ENCODE data around the gene ITPRIPL2. TPM values are rescaled to one million over a fixed set of nuclear protein-coding genes. Genes with fewer than 3 reads are reported as not detected.
A peak's percentile ranks its signal among the peaks of the same experiment; 100 is the strongest.

ITPRIPL2 gene
- total RNA-seq, 2 experiments from 2014 or later: not detected

GRCh38 chr16:19130852-19131824 lies 17.4 kb downstream of the ITPRIPL2 start:
- Histone ChIP-seq H2AFZ (ENCODE audit: low read length) (peak overlapping the region; percentile 97), H3K9me2 (ENCODE audit: insufficient read depth, low read length) (no peaks in the 10 kb centered on the region), H4K20me1 (ENCODE audit: insufficient read depth, low read length) (no peaks in the 10 kb centered on the region), H3K27ac (ENCODE audit: low read depth, low read length, poor library complexity, severe bottlenecking) (no peak overlapping the region), H3K4me2 (ENCODE audit: low read length) (peak overlapping the region; percentile 46), H3K4me1 (ENCODE audit: insufficient read depth, low read length, poor library complexity, severe bottlenecking) (peaks cover 11% of the 10 kb centered on the region), H3K9me3 (ENCODE audit: low read length) (0 out of 2 replicates have a peak, but pooled peaks cover 10% of the 10 kb centered on the region), H3K36me3 (ENCODE audit: insufficient read depth, low read length) (no peaks in the 10 kb centered on the region), H3K79me2 (ENCODE audit: insufficient read depth, low read depth, low read length) (no peaks in the 10 kb centered on the region), H3K4me3 (ENCODE audit: low read depth, low read length, poor library complexity, severe bottlenecking) (peak overlapping the region; percentile 9)
- CTCF ChIA-PET (ENCODE audit: unreplicated experiment): no interaction called here
- no TSS peak for BruUV-seq (replicated peaks)
- no peak for TF ChIP-seq CTCF (conservative IDR thresholded peaks at IDR 0.05; ENCODE audit: low read length)
- no peak for TF ChIP-seq EZH2phosphoT487 (IDR thresholded peaks at IDR 0.05; ENCODE audit: borderline replicate concordance, low read depth, low read length)
- POLR2A ChIA-PET: interaction anchor here (1.1 kb wide), 1 partner anchor 12 kb away, joined by 8 read pairs; no protein-coding TSS in a partner anchor
- intact Hi-C loops (cut with micrococcal nuclease; ENCODE audit: unreplicated experiment): no loop called here
- peak; percentile 37 for DNase-seq (ENCODE audit: low spot score)

- ChIA-PET POLR2A (interaction anchor here (1.1 kb wide), 1 partner anchor 13 kb away, joined by 8 read pairs; no protein-coding TSS in a partner anchor), CTCF (ENCODE audit: unreplicated experiment) (no interaction called here)
- Histone ChIP-seq H4K20me1 (ENCODE audit: insufficient read depth, low read length) (no peaks in the 10 kb centered on the region), H3K27ac (ENCODE audit: low read depth, low read length, poor library complexity, severe bottlenecking) (no peak overlapping the region), H3K4me1 (ENCODE audit: insufficient read depth, low read length, poor library complexity, severe bottlenecking) (peaks cover 11% of the 10 kb centered on the region), H3K4me3 (ENCODE audit: low read depth, low read length, poor library complexity, severe bottlenecking) (no peak overlapping the region), H3K4me2 (ENCODE audit: low read length) (no peak overlapping the region), H3K79me2 (ENCODE audit: insufficient read depth, low read depth, low read length) (no peaks in the 10 kb centered on the region), H3K36me3 (ENCODE audit: insufficient read depth, low read length) (no peaks in the 10 kb centered on the region), H3K9me2 (ENCODE audit: insufficient read depth, low read length) (no peaks in the 10 kb centered on the region), H2AFZ (ENCODE audit: low read length) (peak overlapping the region; percentile 97; the same call in 1 of the 2 replicates), H3K9me3 (ENCODE audit: low read length) (0 out of 2 replicates have a peak, but pooled peaks cover 3% of the 10 kb centered on the region)
- DNase-seq (ENCODE audit: low spot score): no peak
- BruUV-seq (replicated peaks): no TSS peak
- TF ChIP-seq CTCF (conservative IDR thresholded peaks at IDR 0.05; ENCODE audit: low read length): no peak
- intact Hi-C loops (cut with micrococcal nuclease; ENCODE audit: unreplicated experiment): no loop called here
These were observed 18.1 kb downstream of the ITPRIPL2 start for GRCh38 chr16:19131825-19132218.

DNA sequence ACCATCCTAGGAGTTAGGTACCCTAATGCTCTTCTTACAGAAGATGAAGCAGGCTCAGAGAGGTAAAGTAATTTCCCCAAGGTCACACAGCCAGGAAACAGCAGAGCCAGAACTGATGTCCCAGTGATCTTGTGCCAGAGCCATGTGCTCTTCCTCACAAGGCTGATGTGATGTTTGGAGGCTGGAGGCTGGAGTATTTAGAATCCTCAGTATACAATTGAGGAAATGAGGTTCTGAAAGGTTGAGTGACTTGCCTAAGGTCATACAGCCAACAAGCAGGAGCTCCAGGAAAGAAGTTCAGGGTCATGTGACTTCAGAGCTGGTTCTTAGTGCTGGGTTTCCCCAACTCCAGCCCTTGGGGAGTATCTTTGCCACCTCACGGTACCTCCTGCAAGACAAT lies 18.5 kb downstream of the ITPRIPL2 start:
- no TSS peak for BruUV-seq (replicated peaks)
- peaks cover 11% of the 10 kb centered on the region for H3K4me1 ChIP-seq (ENCODE audit: insufficient read depth, low read length, poor library complexity, severe bottlenecking)
- DNase-seq (ENCODE audit: low spot score): no peak

More for the DNA sequence above, 18.5 kb downstream of the ITPRIPL2 start:
- intact Hi-C loops (cut with micrococcal nuclease; ENCODE audit: unreplicated experiment): no loop called here
- Histone ChIP-seq H3K79me2 (ENCODE audit: insufficient read depth, low read depth, low read length) (no peaks in the 10 kb centered on the region), H3K9me3 (ENCODE audit: low read length) (no peaks in the 10 kb centered on the region), H3K27ac (ENCODE audit: low read depth, low read length, poor library complexity, severe bottlenecking) (no peak overlapping the region), H2AFZ (ENCODE audit: low read length) (no peak overlapping the region), H3K4me2 (ENCODE audit: low read length) (no peak overlapping the region), H4K20me1 (ENCODE audit: insufficient read depth, low read length) (no peaks in the 10 kb centered on the region), H3K4me3 (ENCODE audit: low read depth, low read length, poor library complexity, severe bottlenecking) (no peak overlapping the region), H3K9me2 (ENCODE audit: insufficient read depth, low read length) (no peaks in the 10 kb centered on the region), H3K36me3 (ENCODE audit: insufficient read depth, low read length) (no peaks in the 10 kb centered on the region)
- TF ChIP-seq CTCF (conservative IDR thresholded peaks at IDR 0.05; ENCODE audit: low read length): no peak
- TF ChIP-seq EZH2phosphoT487 (IDR thresholded peaks at IDR 0.05; ENCODE audit: borderline replicate concordance, low read depth, low read length): no peak
- ChIA-PET CTCF (ENCODE audit: unreplicated experiment) (no interaction called here), POLR2A (no interaction called here)

All from OCI-LY7 (cell line).